GM19193 (cell line): Measurements from ENCODE around the gene ENO2.

Experiments used
- POLR2A ChIP-seq: IDR thresholded peaks from 4 replicates; pipeline ENCODE4 v1.6.1; 2011; ENCODE audit not compliant: insufficient read depth, insufficient read length; ENCODE audit errors: extremely low read depth

The ENO2 gene

DNA sequence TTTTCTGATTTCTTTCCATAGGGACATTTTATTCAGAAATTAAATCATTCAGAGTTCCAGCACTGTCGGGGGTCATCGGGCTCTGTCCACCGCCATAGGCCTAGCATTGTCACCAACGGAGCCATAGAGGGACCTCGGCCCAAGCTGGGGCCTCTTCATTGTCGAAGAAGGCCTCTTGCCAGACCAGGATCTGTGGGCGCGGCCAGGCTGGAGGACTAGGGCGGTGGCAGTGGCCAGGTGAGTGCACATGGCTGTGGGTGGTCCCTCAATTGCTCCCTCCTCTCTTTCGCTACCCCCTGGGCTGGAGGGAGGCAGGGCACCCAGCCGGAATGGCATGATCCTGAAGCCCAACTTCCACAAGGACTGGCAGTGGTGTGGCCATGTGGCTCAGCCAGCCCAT, 30.7 kb upstream of the ENO2 start:
- TF ChIP-seq POLR2A = no peak

DNA sequence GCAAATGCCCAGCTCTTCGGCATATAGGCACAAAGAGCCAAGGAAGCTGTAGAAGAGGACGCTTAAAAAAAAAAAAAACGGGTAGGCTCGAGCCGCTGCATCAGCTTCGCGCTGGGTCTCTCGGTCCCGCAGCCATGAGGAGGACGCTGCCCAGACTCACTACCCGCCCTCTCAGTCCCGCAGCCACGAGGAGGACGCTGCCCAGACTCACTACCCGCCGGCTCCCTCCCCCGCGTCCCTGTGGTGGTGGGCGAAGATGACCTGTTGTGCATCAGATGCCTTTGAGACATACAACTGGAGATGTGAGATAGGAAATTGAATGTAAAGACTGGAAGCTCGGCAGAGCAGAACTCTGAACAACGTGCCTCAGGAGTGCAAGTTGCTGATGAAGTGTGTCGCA, 29.8 kb upstream of the ENO2 start:
- no peak for TF ChIP-seq POLR2A

DNA sequence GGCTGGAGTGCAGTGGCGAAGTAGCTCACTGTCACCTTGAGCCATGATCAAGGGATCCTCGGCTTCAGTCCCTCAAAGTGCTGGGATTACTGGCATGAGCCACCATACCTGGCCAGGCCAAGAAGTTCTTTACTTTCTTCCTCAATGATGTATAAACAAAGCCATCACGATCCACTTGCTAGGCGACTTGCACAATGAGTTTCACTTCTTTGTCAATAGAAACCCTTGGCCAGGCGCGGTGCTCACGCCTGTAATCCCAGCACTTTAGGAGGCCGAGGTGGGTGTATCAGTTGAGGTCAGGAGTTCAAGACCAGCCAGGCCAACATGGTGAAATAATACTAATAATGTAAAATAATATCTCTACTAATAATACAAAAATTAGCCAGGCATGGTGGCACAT, 26.9 kb upstream of the ENO2 start:
- no peak for TF ChIP-seq POLR2A

DNA sequence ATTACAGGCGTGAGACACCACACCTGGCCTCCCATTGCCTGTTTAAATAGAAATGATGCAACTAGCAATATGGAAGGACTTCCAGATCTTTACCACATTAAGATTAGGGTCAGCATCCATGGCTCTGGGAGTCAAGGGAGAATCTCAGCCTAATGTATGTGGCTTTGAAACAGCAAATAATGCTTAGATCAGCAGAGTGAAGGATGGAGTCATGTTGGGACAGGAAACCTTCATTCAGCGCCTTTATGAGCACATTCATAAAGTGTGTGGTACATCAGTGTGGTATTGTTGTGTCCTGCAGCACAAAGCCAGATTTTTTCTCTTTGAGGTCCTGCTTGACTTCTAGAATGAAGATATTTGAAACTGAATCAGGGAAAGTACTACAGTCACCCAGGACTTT, 26.0 kb upstream of the ENO2 start:
- TF ChIP-seq POLR2A = no peak

DNA sequence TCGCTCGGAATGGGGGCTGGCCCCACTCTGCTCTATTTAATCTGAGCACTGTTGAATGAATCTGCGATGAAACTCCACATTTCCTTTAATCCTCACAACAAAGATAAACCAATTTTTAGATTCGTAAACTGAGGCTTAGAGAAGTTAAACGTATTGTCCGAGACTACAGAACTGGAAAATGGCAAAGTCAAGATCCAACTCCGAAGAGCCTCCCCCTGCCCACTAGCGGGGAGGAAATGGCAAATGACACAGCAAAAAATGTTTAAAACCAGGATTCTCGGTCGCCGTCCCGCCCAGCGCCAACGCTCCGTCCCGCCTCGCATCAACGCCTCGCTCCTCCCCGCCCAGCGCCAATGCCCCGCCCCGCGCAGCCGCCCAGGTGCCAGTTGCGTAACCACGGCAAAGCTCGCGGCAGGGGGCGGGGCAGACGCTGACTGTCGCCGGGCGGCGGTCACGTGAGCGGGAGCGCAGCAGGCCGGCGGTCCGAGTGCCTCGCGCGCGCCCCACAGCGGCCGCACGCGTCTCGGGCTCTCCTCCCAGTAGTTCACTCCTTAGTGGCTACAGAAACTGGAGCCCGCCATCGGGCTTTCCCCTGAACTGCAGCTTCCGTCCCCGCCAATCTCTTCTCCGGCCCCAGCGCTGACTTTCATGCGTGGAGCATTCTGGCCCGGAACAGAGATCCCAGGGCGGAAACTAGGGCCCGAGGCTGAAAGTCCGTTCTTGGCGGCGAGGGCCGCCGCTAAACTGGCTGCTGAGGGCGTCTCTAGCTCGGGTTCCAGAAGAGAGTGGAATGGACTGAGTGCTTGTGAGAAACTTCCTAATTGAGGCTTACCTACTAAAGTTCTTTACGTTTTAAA, 23.4 kb upstream of the ENO2 start:
- TF ChIP-seq POLR2A = peak; percentile 87

DNA sequence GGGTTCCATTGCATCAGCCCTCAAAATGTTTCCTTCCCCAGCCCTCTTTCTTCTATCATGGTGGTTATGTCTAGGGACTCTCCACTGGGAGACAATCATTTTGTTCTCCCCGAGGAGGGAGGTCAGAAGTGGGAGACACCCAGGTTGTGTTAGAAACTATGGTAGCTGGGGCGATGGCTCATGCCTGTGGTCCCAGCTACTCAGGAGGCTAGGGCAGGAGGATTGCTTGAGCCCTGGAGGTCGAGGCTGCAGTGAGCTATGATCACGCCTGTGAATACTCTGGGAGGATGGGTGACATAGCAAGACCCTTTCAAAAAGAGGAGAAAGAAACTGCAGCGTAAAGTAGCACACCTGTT, 22.8 kb upstream of the ENO2 start:
- no peak for TF ChIP-seq POLR2A

DNA sequence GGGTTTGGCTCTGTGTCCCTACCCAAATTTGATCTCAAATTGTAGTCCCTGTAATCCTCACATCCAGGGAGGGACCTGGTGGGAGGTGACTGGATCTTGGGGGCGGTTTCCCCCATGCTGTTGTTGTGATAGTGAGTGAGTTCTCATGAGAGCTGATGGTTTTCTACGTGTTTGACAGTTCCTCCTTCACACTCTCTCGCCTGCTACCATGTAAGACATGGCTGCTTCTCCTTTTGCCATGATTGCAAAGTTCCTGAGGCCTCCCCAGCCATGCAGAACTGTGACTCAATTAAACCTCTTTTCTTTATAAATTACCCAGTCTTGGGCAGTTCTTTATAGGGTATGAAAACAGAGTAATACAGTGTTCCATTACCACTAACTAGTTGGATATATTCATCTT, 20.1 kb upstream of the ENO2 start:
- TF ChIP-seq POLR2A = no peak

DNA sequence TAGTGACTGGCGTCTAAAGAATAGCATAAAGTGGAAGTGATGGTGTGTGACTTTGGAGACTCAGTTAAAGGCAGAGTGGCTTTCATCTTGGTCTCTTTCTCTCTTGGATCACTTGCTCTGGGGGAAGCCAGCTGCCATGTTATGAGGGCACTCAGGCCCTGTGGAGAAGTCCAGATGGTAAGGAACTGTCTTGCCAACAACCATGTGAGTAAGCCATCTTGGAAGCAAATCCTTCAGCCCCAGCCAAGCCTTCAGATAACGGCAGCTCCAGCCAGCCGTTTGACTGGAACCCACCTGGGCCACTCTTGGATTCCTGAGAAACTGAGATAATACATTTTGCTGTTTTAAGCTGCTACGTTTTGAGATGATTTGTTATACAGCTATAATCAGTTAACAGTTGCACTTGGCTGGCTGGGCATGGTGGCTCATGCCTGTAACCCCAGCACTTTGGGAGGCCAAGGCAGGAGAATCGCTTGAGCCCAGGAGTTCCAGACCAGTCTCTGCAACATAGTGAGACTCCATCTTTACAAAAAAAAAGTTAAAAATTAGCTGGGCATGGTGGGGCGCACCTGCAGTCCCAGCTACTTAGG, 17.4 kb upstream of the ENO2 start:
- TF ChIP-seq POLR2A = no peak

DNA sequence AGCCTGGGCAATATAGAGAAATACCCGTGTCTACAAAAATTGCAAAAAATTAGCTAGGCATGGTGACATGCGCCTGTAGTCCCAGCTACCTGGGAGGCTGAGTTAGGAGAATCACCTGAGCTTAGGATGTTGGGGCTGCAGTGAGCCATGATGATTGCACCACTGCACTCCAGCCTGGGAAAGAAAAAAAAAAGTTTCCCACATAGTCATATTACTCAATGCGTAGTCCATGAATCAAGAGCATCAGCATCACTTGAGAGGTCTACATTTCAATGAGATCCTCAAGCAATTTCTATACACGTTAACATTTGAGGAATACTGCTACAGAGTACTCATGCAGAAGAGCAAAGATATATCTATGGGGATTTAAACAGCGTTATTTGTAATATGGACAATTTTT, 15.0 kb upstream of the ENO2 start:
- no peak for TF ChIP-seq POLR2A

DNA sequence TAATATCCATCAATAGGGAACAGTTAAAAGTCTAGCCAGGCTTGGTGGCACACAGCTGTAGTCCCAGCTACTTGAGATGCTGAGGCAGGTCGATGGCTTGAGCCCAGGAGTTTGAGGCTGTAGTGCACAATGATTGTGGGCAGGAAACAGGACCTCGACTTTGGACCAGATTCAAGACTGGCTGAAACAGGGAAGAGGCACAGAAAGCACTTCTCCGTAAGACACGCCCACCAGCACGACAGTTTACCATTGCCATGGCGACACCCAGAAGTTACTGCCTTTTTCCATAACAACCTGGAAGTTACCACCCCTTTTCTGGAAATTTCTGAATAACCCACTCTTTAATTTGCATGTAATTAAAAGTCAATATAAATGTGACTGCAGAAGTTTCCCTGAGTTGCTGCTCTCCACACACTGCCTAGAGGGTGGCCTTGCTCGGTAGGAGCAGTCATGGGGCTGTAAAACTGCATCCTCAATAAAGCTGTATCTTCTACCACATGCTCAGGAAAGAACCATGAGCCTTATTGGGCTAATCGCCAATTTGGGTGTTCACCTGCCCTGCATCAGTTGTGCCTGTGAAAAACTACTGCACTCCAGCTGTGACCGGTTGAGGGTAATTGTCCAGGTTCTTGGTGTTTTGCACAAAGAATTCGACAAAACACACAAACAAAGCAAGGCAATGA, 14.4 kb upstream of the ENO2 start:
- TF ChIP-seq POLR2A = no peak

DNA sequence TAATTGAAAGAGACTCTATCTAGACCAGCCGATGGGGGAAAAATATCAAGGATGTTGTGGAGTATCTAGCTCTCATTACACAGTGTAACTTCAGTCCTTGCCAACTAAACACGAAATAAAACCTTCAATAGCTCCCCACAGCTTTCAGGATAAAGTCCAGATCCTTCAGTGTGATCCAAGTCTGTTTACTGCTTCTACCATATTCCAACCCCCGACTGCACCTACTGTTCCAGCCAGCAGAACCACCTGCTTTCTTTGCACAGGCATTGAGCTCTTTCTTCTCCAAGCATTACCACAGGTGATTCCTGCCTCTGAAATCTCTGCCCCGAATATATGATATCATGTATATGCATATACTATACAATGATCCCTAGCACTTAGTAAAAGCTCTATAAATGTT, 11.9 kb upstream of the ENO2 start:
- no peak for TF ChIP-seq POLR2A

DNA sequence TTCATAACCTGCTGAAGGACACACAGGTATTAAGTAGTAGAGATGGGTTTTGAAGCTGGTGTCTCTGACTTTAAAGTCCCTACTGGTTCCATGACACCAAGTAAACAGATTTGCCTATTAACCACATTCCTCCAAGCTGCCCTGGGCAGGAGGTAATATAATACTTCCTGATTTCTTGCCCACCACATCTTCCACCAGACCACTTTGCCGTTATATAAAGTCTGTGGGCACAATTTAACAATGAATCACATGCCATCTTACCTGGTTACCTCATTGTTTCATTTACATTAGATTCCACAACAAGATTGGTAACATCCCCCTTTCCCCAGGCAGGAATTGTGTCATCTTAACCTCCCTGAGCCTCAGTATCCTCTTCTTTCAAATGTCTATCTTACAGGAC, 10.7 kb upstream of the ENO2 start:
- TF ChIP-seq POLR2A = no peak

DNA sequence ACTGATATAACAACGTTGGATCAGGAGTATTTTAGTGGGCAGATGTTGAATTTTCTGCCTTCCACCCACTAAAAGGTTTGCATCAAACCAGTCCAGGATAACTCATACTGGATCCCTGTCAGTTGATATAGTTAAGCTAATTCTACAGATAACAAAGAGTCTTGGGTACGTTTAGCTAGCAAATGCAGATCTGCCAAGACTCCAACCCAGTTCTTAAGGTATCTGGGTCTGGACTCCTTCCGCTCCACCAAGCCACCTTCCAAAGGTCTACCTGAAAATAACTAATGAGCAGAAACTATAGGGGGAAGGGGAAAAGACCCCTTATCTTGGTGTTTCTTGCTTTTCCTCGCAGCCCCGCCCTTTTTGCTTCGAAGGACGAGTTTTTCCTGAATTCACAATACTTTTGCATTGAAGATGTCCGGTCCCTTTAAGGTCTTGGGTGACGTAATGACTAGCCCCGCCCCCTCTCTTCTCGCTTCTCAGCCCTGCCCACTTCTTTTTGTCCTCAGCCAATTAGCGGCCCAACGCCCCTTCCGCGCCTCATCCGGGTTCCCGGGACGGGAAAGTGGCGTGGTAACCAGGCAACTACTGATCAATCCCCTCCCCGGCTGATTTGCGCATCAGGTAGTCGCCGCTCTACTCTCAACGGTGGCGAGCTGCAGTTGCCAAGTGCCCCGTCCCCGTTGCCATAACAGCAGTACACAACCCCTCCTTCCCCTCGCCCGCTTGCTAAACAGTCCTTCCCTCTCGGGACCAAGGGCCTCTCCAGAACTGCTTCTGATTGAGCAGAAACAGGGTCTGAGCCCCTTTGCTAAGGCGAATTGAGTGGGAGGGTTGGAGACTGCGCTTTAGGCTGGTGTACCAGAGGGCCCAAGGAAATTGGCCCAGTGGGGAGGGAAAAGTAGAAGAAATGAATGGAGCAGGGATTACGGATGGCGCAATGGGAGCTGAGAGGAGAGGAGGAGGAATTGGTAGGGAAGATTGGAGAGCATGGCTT, 9.8 kb upstream of the ENO2 start, which contains the start of gene LRRC23:
Gene LRRC23 (plus strand): TSS at position 543 of the 997 bp plus-strand sequence. CDS start 812 bp downstream, outside the sequence.
- peak; percentile 62 for TF ChIP-seq POLR2A

DNA sequence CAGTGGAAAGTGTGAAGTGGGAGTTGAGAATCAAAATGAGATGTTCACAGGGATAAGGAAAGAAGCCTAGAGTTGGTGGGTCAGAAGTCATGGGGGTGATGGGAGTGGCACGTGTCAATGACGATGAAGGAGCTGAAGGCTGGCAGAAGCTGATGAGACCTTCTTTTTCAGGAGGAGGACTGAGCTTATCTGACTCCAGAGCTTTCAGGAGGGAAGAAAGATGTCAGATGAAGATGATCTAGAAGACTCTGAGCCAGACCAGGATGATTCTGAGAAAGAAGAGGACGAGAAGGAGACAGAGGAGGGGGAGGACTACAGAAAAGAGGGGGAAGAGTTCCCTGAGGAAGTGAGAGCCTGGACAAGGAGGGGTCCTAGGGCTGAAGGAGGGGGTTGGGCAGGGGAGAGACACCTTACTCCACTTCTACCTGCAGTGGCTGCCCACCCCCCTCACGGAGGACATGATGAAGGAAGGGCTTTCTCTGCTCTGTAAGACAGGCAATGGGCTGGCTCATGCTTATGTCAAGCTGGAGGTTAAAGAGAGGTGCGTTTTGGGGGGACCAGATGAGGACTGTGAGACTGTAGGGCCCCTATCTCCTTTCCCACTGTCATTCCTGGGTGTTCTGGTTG, 8.9 kb upstream of the ENO2 start:
- TF ChIP-seq POLR2A = no peak

DNA sequence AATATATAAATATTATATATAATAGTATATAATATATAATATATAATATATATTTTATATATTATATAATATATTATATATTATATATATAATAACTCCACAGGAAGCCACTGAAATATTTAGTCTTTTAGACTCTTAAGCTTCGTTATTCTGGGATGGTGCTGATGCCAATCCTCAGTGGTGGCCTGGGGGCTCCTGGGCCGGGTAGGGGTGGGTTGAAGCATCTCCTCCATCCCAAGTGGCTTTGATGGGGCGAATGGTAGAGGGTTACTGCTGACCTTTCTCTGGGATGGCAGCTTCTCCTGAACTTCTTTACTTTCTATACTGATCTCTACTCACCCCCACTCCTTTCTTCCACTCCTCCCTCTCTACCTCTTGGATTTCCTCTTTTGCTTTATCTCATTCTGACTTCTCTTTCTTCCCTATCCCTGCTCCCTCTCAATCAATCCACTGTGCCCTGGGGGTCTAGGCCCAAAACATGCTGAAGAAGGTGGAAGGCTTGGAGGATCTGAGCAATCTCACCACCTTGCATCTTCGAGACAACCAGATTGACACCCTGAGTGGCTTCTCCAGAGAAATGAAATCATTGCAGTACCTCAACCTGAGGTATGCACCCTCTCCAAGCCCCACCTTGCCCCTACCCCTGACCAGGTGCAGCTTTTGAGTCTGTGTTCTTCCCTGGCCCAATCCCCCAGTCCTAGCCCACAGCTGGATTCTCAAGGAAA, 4.8 kb upstream of the ENO2 start:
- no peak for TF ChIP-seq POLR2A
